Measurements from ENCODE around the gene GPR139. TPM values are rescaled to one million over a fixed set of nuclear protein-coding genes. Genes with fewer than 3 reads are reported as not detected.

Gene GPR139
- polyA plus RNA-seq, 10 donors = not detected

DNA sequence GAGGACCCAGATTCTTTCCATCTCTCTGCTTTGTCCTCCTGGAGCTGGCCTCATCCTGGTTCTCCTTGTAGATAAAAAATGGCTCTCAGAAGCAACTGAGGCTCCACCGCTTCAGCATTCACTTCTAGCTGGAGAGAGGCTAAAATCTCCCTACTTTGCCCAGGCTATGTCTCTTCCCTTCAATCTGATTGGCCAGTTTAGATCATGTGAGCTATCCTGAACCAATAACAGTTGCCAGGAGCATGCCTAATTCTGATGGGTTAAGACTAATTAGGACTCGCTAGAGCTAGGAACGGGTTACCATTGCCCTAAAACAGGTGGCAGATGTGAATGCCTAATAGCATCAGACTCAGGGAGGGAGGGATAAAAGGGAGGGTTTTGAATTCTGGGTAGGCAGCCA, 89.6 kb downstream of the GPR139 start:
- no peak for DNase-seq

Other genes with a start within 250 kb of the GPR139 start
- 10 to 100 TPM; 67.4 to 96.0 (median 82.1) TPM for gene GPRC5B, start 189.0 kb downstream of the GPR139 start, polyA plus RNA-seq (ENCODE audit: insufficient read length in 10 of 10)

All from muscle of back (tissue), 11 donors.